ENCODE data around the gene EEA1.

The EEA1 gene

DNA sequence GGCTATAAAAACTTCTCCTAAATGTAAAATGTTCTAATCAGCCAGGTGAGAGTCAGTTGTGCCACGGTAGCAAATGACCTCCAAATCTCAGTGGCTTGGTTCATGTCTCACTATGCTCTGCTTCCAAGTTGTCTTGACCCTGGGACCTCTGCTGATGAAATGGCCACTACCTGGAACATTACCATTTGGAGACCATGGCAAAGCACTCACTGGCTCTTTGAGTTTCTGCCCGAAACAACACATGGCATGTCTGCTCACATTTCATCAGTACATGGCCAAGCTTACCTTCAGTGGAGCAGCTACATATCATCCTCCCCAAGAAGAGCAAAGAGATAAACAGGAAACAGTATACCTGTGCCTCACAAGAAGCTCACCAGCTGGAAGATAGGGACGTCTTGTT, 186.1 kb downstream of the EEA1 start:
- no peak for DNase-seq

DNA sequence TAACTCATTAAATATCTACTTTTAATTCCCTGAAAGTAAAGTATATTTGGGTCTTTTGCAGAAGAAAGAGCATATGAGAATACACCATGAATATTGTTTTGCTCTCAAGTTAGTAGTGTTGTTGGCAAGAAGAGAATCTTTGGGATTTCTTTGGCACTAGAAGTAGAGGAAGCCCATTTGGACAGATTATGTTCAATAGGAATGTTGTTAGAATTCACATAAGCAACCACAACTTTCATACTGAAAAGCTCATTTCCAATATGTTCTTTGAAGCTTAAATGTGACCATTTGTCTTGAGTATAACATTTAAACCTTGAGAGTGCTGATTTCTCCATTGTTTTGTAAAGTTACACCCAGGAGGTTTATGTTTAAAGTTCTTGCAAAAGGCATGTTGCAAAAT, 188.7 kb downstream of the EEA1 start:
- DNase-seq = no peak

GRCh38 chr12:92739113-92739512, 190.0 kb downstream of the EEA1 start:
- DNase-seq = no peak

DNA sequence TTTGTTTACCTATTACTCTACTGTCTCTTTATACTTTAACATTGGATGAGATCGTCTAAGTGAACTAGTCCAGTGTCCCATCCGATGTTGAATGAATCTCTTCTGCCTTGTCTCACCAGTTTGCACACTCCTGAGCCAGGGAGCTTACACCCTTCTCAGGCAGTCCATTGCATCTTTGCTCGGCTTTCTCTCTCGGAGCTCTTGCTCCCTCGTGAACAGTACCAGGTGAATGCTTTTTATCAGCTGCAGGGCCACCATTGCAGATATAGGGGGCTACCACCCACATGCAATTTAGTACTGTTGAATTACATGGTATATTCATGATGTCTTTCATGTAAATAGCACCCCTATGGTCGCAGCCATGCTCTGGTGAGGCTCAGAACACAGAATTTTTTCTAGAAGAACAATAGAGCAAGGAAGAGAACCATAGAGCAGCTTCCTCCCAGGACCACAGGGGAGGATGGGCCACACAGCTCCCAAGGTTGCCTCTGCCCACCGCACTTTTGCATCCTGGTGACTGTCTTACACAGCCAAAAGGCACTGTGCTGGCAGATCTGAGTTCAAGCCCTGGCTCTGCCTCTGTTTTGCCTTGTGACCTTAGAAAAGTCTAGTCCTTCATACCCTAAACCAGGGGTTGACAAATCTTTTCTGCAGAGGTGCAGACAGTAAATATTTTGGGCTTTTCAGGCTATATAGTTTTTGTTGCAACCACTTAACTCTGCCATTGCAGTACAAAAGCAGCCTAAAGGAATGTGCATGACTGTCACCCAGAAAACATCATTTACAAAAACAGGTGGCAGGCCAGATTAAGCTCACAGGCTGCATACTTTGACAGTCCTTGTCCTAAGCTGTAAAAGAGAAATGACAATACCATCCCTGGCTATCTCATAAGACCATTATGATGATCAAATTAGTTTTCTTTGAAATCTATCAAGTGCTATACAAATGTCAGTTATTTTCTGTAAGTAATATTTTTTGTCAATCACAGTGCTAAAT, 190.9 kb downstream of the EEA1 start:
- DNase-seq = no peak

DNA sequence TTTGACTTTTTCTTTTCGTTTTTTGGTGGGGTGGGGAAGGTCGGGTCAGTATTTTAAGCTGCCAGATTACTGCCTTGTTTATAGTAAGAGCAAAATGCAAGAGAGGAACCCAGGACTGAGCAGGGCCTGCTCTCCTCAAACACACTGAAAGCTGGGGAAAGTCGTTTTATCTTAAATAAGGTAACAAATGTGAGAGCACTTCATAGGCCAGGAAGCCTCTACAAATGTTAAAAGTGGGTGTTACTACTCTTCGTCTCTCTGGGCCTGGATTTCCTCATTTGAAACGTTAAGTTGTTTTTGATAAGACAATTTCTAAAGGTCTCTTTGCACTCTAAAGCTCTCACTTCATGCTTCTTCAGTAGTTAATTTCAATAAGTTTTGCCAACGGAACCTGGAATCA, 192.5 kb downstream of the EEA1 start:
- DNase-seq = no peak

- DNase-seq = no peak
Observed at GRCh38 chr12:92735131-92735721, 193.9 kb downstream of the EEA1 start.

- no peak for DNase-seq
Observed at GRCh38 chr12:92733661-92734060, 195.4 kb downstream of the EEA1 start.

DNA sequence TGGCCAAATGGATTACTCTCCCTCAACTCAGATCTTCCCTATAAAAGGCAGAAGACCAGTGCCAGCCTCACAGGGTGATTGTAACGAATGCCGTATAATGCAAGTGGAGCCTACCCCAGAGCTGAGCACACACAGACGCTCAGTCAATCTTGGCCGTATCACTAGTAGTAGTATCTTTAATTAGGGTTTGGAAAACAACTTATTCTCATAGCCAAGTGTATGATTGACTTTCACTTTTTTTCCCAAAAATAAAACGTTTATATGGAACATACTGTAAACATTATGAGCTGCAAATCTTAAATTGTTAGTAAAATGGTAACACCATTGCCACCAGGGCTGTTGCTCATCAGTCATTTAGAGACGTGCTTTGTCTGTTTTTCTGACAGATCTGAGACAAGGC, 195.9 kb downstream of the EEA1 start:
- no peak for DNase-seq

DNA sequence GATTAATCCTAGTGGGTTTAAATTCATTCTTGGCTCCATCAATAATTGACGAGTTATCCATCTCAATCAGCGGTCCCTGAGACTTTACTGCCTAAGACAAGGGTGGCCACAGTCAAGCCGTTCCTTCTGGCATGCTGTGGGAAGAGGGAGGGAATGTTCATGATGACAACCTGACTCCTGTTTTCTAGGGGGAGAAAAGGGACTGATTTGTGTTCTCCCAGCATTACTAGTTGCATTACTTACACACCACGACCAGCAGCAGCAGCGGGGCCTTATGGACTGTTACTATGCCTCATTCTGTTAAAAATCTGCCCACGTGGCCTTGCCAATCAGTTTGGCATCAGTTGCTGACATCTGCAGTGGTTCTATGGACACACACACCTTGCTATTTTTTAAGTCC, 196.4 kb downstream of the EEA1 start:
- DNase-seq = no peak

DNA sequence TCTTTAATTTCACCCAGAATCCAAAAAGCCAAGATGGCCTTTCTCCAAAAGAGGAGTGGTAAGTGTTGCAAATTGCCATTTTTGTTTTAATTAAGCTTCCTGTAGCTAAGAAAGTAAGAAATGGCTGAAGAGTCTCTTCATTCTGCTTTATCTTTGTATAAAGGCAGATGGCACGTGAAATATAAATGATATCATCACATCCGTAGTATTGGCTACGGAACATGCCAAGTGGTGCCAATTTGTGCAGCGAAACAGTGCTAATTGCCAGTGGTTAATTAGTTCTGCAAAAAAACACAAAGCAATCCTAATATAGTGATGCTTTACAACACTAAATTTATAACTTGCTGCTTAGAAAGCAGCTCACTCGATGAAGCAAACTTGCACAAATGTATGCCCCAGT, 196.9 kb downstream of the EEA1 start:
- no peak for DNase-seq

DNA sequence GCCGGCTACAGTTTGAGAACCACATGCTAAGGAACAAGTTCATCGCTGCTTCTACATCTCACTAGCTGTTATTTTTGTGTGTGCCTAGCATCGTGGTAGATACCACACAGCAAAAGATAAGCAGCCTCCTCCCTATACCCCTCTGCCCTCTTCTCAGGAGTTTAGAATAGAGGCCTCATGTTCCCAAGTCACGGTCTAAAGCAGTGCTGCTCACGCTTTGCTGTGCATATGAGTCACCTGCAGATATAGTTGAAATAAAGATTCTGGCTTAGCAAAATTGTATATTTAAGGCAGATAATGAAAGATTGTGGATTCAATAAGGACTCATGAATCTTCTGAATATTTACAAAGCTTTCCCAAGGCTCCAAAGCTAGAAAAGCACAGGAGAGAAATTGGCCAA, 198.3 kb downstream of the EEA1 start:
- no peak for DNase-seq

GRCh38 chr12:92729773-92730305, 199.3 kb downstream of the EEA1 start:
- DNase-seq = peak; percentile 44 to 56 (median 46)

DNA sequence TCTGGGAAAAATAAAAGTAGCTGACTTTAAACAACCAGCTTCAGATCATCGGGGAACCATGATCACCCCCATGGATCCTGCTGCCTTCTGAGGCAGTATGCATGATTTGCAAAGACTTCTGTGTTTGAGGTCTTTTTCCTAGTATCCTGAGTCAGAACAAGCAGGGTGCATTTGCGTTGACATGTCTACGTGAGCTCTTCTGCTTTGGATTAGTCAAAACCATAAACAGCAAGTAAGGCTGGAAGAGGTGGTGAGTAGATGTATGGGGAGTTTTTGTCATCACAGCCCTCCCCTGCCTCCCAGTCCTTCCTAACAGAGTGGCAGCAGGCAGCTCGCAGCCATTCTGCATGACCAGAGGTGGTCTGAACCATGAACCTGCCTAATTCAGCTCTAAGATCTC, 202.2 kb downstream of the EEA1 start:
- no peak for DNase-seq

GRCh38 chr12:92722897-92723296, 206.2 kb downstream of the EEA1 start:
- no peak for DNase-seq

DNA sequence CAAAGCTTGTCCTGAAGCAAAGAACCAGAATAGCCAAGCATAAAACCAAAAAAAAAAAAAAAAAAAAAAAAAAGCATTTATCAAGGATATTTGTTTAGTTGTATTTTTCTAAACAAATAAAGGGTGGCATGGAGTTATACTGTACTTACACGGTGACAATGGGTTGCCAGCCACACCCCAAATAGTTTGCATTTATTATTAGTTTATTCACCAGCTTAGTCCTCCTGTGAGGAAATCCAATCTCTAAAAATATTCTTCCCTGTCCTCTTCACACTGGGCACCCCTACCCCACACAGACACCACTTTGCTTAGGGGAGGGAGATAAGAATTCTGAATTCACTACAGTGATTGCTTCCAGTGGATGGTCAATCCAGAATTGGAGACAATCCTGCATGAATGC, 207.4 kb downstream of the EEA1 start:
- DNase-seq = no peak

DNA sequence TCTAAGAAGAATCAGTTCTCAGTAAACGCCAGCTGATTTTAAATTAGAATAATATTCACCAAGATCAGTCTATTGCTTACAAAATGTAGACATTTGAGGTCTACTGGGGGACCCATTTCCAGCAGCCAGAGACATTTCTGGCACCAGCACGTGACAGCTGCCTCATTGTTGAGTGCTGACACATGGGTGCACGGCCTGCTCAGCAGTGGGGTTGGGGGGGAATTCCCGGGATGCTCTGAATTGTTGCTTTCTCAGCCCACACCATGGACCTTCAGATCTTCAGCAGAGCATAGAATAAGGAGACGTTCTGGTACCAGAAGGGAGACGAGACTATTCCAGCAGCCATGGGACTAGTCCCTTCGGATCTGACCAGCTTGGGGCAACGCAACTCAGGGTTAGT, 208.0 kb downstream of the EEA1 start:
- DNase-seq = no peak

Measured in suppressor macrophage treated with lipopolysaccharide for 1 hour (primary cell).